ENCODE results near the gene PUDP.
"Not testable (repeated sequence)": the region's sequence is repeated elsewhere in the genome, so short reads cannot be mapped to it uniquely, and the experiment has no call there.

PUDP gene

GRCh38 chrX:7047951-7048350 lies 100.0 kb downstream of the PUDP start:
- Histone ChIP-seq H3K23ac (ENCODE audit: low read length) (no peak overlapping the region), H4K12ac (ENCODE audit: low read depth, low read length) (no peak overlapping the region), H4K91ac (ENCODE audit: low read depth, low read length) (no peak overlapping the region), H2AK5ac (ENCODE audit: low read length) (no peak overlapping the region), H3K9me3 (ENCODE audit: insufficient read depth, low read depth, low read length) (no peaks in the 10 kb centered on the region), H2BK12ac (ENCODE audit: low read length) (no peak overlapping the region), H3K36me3 (ENCODE audit: control insufficient read depth in 1 of 2, insufficient read depth in 2 of 2, low read length in 2 of 2) (peaks cover 0 to 5% of the 10 kb centered on the region in 2 experiments), H2BK120ac (ENCODE audit: insufficient read depth, low read length, poor library complexity) (no peak overlapping the region), H3K4me2 (ENCODE audit: low read length) (no peak overlapping the region), H3K4ac (ENCODE audit: low read depth, low read length) (no peak overlapping the region), H2BK5ac (ENCODE audit: low read depth, low read length, poor library complexity) (no peak overlapping the region), H3K79me1 (ENCODE audit: low read length) (no peaks in the 10 kb centered on the region), H3K79me2 (ENCODE audit: control insufficient read depth, insufficient read depth, low read length, poor library complexity) (no peaks in the 10 kb centered on the region), H3K27ac (ENCODE audit: low read depth, low read length) (no peak overlapping the region), H4K8ac (ENCODE audit: low read depth, low read length) (no peak overlapping the region), H2AFZ (ENCODE audit: insufficient read depth, low read length, poor library complexity) (no peak overlapping the region), H3K4me1 (ENCODE audit: control insufficient read depth in 1 of 2, insufficient read depth in 2 of 2, low read length in 2 of 2) (peaks cover 0 to 2% of the 10 kb centered on the region in 2 experiments), H3K18ac (ENCODE audit: low read length) (no peak overlapping the region), H3K27me3 (ENCODE audit: insufficient read depth, low read length) (no peaks in the 10 kb centered on the region), H3K9ac (ENCODE audit: low read length) (no peak overlapping the region), H3K14ac (ENCODE audit: low read length) (no peak overlapping the region), H3K4me3 (ENCODE audit: low read depth, low read length) (no peak overlapping the region)
- no peak for DNase-seq
- no CpG with 5 or more reads among the region's 4 CpGs for whole genome bisulfite sequencing (ENCODE audit: extremely low coverage, insufficient coverage, insufficient read length)

DNA sequence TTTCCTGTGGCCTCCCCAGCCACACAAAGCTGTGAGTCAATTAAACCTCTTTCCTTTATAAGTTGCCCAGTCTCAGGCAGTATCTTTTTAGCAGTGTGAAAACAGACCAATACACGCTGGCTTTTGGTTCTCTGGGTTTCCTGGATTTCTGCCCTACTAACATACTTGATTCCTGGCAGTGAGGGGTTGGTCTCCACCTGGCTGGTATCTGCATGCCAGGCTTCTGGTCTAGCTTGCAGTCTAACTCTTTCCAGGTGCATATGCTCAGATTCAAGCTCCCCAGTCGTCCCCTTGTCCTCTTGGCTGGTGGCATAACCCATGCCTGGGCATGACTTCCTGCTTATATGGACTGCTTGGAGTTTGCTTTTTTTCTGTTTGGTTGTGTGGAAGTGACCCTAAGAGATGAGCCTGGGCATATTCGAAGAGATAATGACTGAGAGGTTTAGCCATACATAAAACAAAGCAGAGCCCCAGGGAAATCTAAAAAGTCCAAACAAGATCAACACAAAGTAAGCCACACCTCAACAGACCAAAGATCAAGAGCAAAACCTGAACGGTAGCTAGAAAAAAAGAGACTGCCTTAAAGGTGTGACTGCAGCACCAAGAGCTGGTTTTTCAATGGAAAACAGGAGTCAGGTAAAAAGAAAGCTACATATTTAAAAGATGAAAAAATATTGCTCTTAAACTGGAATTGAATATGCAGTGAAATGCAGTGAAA lies 102.6 kb downstream of the PUDP start:
- WGBS (ENCODE audit: extremely low coverage, insufficient coverage, insufficient read length): no CpG with 5 or more reads among the region's 4 CpGs
- H4K12ac ChIP-seq (ENCODE audit: low read depth, low read length): no peak overlapping the region

DNA sequence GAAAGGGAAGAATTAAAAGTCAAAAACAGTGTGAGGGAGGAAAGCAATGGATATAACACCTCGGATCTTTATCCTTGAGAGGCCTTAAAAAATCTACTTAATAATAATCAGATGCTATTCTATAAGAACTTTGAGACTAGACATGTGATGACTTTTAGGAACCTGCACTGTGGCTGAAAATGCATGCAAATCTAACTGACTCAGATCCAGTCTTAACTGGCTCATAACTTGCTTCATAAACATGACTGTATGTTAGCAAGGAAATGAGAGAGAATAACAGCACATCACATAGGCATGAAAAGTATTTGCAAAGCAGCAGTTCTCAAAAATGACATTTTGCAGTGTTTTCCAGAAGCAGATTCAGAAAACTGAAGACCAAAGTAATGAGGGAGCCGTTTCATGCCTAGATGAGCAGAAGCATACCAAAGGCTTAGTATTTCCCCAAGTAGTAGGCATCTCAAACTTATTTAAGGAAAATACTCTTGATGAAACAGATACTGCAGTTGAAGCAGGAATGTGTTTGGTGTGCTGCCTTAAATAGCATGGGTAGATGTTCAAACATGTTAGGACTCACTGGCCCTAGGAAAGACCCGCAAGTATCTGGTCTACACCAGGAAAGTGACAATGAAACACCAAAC lies 104.0 kb downstream of the PUDP start:
- H2BK120ac ChIP-seq (ENCODE audit: insufficient read depth, low read length, poor library complexity); H3K4me3 ChIP-seq (ENCODE audit: low read depth, low read length); H3K18ac ChIP-seq (ENCODE audit: low read length); H3K79me1 ChIP-seq (ENCODE audit: low read length); H3K9ac ChIP-seq (ENCODE audit: low read length); H3K23ac ChIP-seq (ENCODE audit: low read length); H3K27me3 ChIP-seq (ENCODE audit: insufficient read depth, low read length); H4K8ac ChIP-seq (ENCODE audit: low read depth, low read length); H3K4me1 ChIP-seq (ENCODE audit: control insufficient read depth in 1 of 2, insufficient read depth in 2 of 2, low read length in 2 of 2); H2BK12ac ChIP-seq (ENCODE audit: low read length); H2BK5ac ChIP-seq (ENCODE audit: low read depth, low read length, poor library complexity); H3K27ac ChIP-seq (ENCODE audit: low read depth, low read length); H4K12ac ChIP-seq (ENCODE audit: low read depth, low read length); H4K91ac ChIP-seq (ENCODE audit: low read depth, low read length); H3K4ac ChIP-seq (ENCODE audit: low read depth, low read length); H3K14ac ChIP-seq (ENCODE audit: low read length); H3K36me3 ChIP-seq (ENCODE audit: control insufficient read depth in 1 of 2, insufficient read depth in 2 of 2, low read length in 2 of 2); H3K4me2 ChIP-seq (ENCODE audit: low read length); H3K79me2 ChIP-seq (ENCODE audit: control insufficient read depth, insufficient read depth, low read length, poor library complexity); H2AFZ ChIP-seq (ENCODE audit: insufficient read depth, low read length, poor library complexity); H3K9me3 ChIP-seq (ENCODE audit: insufficient read depth, low read depth, low read length); H2AK5ac ChIP-seq (ENCODE audit: low read length): not testable (repeated sequence)
- peak in 1 of 2 donors; percentile 38 for DNase-seq
- no CpG with 5 or more reads among the region's 3 CpGs for WGBS (ENCODE audit: extremely low coverage, insufficient coverage, insufficient read length)

More for the DNA sequence above, 102.6 kb downstream of the PUDP start:
- H2AK5ac ChIP-seq (ENCODE audit: low read length): no peak overlapping the region
- no peak overlapping the region for H4K91ac ChIP-seq (ENCODE audit: low read depth, low read length)
- no peak overlapping the region for H3K4me3 ChIP-seq (ENCODE audit: low read depth, low read length)
- no peaks in the 10 kb centered on the region for H3K79me1 ChIP-seq (ENCODE audit: low read length)
- no peak overlapping the region for H3K14ac ChIP-seq (ENCODE audit: low read length)
- no peak overlapping the region for H2BK120ac ChIP-seq (ENCODE audit: insufficient read depth, low read length, poor library complexity)
- no peak overlapping the region for H3K27ac ChIP-seq (ENCODE audit: low read depth, low read length)
- no peak overlapping the region for H3K18ac ChIP-seq (ENCODE audit: low read length)
- H3K23ac ChIP-seq (ENCODE audit: low read length): no peak overlapping the region
- H2BK12ac ChIP-seq (ENCODE audit: low read length): no peak overlapping the region
- peaks cover 0 to 2% of the 10 kb centered on the region in 2 experiments for H3K4me1 ChIP-seq (ENCODE audit: control insufficient read depth in 1 of 2, insufficient read depth in 2 of 2, low read length in 2 of 2)
- no peak overlapping the region for H3K9ac ChIP-seq (ENCODE audit: low read length)
- H3K4me2 ChIP-seq (ENCODE audit: low read length): no peak overlapping the region
- H3K27me3 ChIP-seq (ENCODE audit: insufficient read depth, low read length): no peaks in the 10 kb centered on the region
- H2BK5ac ChIP-seq (ENCODE audit: low read depth, low read length, poor library complexity): no peak overlapping the region
- no peaks in the 10 kb centered on the region for H3K79me2 ChIP-seq (ENCODE audit: control insufficient read depth, insufficient read depth, low read length, poor library complexity)
- peaks cover 0 to 3% of the 10 kb centered on the region in 2 experiments for H3K36me3 ChIP-seq (ENCODE audit: control insufficient read depth in 1 of 2, insufficient read depth in 2 of 2, low read length in 2 of 2)
- no peak for DNase-seq
- H2AFZ ChIP-seq (ENCODE audit: insufficient read depth, low read length, poor library complexity): no peak overlapping the region
- no peaks in the 10 kb centered on the region for H3K9me3 ChIP-seq (ENCODE audit: insufficient read depth, low read depth, low read length)
- H4K8ac ChIP-seq (ENCODE audit: low read depth, low read length): no peak overlapping the region
- no peak overlapping the region for H3K4ac ChIP-seq (ENCODE audit: low read depth, low read length)

DNA sequence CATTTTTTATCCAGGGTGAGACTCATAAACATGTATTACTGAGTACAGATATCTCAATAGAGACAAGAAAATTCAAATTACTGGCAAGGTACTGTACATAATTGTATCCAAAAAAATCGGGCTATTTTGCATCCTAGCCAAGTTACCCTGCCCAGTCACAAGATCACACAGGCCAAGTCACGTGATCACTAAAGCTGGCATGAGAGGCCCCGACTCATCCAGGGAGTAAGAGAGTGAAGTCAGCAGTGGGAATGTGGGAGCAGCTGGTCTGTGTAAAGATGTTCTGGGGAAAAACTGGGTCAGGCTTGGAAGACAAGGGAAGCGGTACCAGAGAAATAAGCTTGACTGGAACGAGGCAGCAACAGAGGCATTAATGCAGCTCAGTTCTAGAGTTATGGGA lies 119.7 kb downstream of the PUDP start:
- DNase-seq: no peak
- H2BK12ac ChIP-seq (ENCODE audit: low read length): no peak overlapping the region
- no peak overlapping the region for H2AK5ac ChIP-seq (ENCODE audit: low read length)
- H3K79me2 ChIP-seq (ENCODE audit: control insufficient read depth, insufficient read depth, low read length, poor library complexity): no peaks in the 10 kb centered on the region
- H4K8ac ChIP-seq (ENCODE audit: low read depth, low read length): no peak overlapping the region
- no peaks in the 10 kb centered on the region for H3K27me3 ChIP-seq (ENCODE audit: insufficient read depth, low read length)
- H3K9me3 ChIP-seq (ENCODE audit: insufficient read depth, low read depth, low read length): no peaks in the 10 kb centered on the region
- H3K4me2 ChIP-seq (ENCODE audit: low read length): no peak overlapping the region
- no peaks in the 10 kb centered on the region for H3K36me3 ChIP-seq (ENCODE audit: control insufficient read depth in 1 of 2, insufficient read depth in 2 of 2, low read length in 2 of 2)
- H3K14ac ChIP-seq (ENCODE audit: low read length): no peak overlapping the region
- H3K4me1 ChIP-seq (ENCODE audit: control insufficient read depth in 1 of 2, insufficient read depth in 2 of 2, low read length in 2 of 2): no peaks in the 10 kb centered on the region
- no peak overlapping the region for H4K12ac ChIP-seq (ENCODE audit: low read depth, low read length)
- no peak overlapping the region for H3K9ac ChIP-seq (ENCODE audit: low read length)
- H3K27ac ChIP-seq (ENCODE audit: low read depth, low read length): no peak overlapping the region
- no peak overlapping the region for H3K4ac ChIP-seq (ENCODE audit: low read depth, low read length)
- no CpG with 5 or more reads among the region's 5 CpGs for WGBS (ENCODE audit: extremely low coverage, insufficient coverage, insufficient read length)
- H2AFZ ChIP-seq (ENCODE audit: insufficient read depth, low read length, poor library complexity): no peak overlapping the region
- H2BK120ac ChIP-seq (ENCODE audit: insufficient read depth, low read length, poor library complexity): no peak overlapping the region
- H2BK5ac ChIP-seq (ENCODE audit: low read depth, low read length, poor library complexity): no peak overlapping the region
- no peaks in the 10 kb centered on the region for H3K79me1 ChIP-seq (ENCODE audit: low read length)
- H4K91ac ChIP-seq (ENCODE audit: low read depth, low read length): no peak overlapping the region
- H3K4me3 ChIP-seq (ENCODE audit: low read depth, low read length): no peak overlapping the region
- no peak overlapping the region for H3K23ac ChIP-seq (ENCODE audit: low read length)
- H3K18ac ChIP-seq (ENCODE audit: low read length): no peak overlapping the region

Data from trophoblast cell (in vitro differentiated cells and primary cell).